ENCODE results near the gene ALOX15B. TPM values are rescaled to one million over a fixed set of nuclear protein-coding genes. Genes with fewer than 3 reads are reported as not detected.

The ALOX15B gene
- polyA plus RNA-seq, 4 donors, result 0.84 to 1.8 (median 0.96) TPM

DNA sequence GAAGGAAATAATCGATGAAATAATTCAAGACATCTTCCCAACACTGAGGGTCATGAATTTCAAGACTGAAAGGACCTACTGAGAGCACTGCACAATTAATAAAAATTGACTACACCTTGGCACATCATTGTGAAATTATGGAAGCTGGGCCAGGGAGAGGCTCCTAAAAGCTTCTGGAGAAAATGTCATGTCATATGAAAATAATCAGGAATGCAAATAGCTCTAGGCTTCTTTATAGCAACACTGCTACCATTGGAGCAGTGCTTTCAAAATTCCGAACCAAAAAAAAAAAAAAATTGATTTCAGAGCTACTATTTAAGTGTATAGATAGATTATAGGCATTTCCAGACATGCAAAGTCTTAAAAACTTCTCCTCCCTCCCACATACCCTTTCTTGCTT lies 6.4 kb upstream of the ALOX15B start:
- no peak for DNase-seq (ENCODE audit: low read depth in 4 of 4, low spot score in 2 of 4)

DNA sequence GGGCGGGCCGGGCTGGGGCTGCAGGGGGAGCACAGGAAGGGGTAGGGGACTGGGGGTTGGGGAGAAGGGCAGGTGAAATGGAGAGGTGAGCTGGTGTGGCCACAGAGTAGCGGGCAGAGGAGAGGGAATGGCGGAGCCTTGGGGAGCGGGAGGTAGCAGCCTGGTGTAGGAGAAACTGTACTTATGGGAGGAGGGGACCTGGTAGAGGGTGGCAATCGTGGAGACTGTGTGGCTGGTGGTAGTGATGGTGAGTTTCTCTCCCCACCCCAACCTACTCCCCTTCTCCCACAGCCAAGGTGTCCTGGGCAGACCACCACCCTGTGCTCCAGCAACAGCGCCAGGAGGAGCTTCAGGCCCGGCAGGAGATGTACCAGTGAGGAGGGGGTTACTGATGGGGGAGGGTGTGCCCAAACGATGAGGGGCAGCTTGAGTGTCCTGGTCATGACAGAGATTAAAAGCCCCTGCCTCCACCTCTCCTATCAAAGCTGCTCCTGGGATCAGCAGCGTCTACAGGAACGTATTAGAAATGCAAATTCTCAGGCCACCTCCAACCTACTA lies 831 bp downstream of the ALOX15B start:
- DNase-seq (ENCODE audit: low read depth in 4 of 4, low spot score in 2 of 4), result no peak

DNA sequence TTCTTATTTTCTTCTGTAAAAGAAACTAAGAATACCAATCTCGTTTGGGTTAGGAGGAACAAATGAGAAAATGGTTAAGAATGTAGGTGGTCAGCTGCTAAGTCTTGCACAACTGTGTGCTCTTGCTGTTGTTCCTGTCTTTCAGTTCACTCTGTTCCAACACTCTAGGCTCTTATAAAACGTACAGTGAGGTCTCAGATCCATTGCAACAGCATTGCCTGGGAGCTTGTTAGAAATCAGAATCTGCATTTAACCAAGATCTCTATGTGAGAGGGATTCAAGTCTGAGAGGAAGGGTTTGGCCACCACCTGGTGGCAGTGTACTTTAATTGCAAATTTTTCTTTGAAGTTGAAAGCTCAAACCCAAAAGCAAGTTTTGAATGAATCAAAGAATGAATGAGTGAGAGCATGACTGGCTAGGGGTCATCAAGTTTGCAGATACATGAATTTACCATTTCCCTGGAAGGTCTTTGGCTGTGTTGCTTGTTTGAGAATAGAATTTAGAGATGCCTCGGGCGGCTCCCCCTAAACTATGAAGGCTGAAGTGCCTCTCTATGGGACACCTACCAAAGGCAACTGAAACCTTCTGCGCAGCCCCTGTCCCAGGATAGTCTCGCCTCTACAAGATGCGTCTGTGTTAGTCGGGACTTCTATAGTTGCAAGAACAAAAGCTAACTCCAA lies 2.5 kb downstream of the ALOX15B start:
- no peak for DNase-seq (ENCODE audit: low read depth in 4 of 4, low spot score in 2 of 4)

GRCh38 chr17:8041979-8042378 lies 3.1 kb downstream of the ALOX15B start:
- no peak for DNase-seq (ENCODE audit: low read depth in 4 of 4, low spot score in 2 of 4)

GRCh38 chr17:8044819-8045810 lies 6.3 kb downstream of the ALOX15B start:
- no peak for DNase-seq (ENCODE audit: low read depth in 4 of 4, low spot score in 2 of 4)

DNA sequence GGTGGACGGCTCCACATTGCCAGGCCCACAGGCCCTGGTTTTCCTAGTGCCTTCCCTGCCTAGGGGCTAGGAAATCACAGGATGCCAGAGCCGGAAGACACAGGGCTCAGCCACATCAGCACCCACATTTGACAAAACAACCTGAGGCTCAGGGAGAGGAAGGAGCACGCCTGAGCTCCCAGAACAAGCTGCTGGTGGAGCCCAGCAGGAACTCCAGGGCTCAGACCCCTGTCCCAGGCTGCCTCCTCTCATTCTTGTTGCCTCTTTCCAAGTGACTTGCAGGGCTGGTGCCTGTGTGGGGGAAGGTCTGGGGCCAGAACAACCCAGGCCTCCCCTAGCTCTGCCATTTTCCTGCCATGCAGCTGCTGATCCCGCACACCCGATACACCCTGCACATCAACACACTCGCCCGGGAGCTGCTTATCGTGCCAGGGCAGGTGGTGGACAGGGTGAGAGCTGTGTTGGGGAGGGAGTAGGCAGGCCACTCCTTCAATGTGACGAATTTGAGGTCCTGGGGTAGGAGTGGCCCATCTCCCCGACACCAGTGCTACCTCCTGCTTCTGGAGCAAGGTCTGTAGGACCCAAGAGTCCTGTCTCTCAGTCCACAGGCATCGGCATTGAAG lies 7.6 kb downstream of the ALOX15B start:
- DNase-seq (ENCODE audit: low read depth in 4 of 4, low spot score in 2 of 4), result no peak

- no peak for DNase-seq (ENCODE audit: low read depth in 4 of 4, low spot score in 2 of 4)
Observed at GRCh38 chr17:8046929-8047768, 8.3 kb downstream of the ALOX15B start.

- no peak for DNase-seq (ENCODE audit: low read depth in 4 of 4, low spot score in 2 of 4)
Observed at GRCh38 chr17:8047769-8048110, 8.9 kb downstream of the ALOX15B start.

DNA sequence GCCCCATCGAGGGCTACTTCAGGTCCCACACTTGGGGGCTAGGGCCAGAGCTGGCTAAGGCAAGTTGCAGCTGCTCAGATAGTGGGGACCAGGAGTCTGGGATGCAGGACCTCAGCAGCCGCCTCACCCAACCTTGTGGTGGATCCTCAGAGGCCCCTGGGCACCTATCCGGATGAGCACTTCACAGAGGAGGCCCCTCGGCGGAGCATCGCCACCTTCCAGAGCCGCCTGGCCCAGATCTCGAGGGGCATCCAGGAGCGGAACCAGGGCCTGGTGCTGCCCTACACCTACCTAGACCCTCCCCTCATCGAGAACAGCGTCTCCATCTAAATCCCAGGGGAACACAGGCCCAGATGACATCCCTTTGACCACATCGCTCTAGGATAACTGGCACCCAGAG lies 9.4 kb downstream of the ALOX15B start:
- DNase-seq (ENCODE audit: low read depth in 4 of 4, low spot score in 2 of 4), result no peak

GRCh38 chr17:8048736-8049135 lies 9.9 kb downstream of the ALOX15B start:
- no peak for DNase-seq (ENCODE audit: low read depth in 4 of 4, low spot score in 2 of 4)

GRCh38 chr17:8051831-8052230 lies 13.0 kb downstream of the ALOX15B start:
- DNase-seq (ENCODE audit: low read depth in 4 of 4, low spot score in 2 of 4), result no peak

DNA sequence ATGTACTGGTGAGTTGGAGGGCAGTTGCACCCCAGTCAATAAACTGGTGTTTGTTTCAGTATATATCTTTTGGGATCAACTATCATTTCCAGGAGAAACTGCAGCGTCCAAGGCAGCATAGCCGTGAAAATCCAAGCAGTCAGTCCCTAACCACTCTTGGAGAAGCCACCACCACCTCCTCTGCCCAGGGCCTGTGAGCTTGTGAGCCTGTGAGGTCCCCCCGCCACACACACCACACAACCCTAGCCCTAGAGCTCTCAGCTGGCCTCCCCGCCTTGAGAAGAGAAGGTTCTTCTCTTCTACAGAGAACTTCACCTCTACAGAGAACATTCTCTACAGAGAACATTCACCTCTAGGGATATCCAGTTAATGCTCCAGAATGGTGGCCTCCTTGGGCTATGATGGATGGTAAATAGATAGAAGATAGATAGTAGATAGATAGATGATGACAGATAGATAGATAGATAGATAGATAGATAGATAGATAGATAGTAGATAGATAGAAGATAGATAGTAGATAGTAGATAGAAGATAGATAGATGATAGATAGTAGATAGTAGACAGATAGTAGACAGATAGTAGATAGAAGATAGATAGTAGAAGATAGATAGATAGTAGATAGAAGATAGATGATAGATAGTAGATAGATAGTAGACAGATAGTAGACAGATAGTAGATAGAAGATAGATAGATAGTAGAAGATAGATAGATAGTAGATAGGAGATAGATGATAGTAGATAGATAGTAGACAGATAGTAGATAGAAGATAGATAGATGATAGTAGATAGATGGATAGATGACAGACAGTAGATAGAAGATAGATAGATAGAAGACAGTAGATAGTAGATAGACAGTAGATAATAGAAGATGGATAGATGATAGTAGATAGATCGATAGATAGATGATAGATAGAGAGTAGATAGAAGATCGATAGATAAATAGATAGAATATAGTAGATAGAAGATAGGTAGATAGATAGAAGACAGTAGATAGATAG lies 13.7 kb downstream of the ALOX15B start:
- no peak for DNase-seq (ENCODE audit: low read depth in 4 of 4, low spot score in 2 of 4)

DNA sequence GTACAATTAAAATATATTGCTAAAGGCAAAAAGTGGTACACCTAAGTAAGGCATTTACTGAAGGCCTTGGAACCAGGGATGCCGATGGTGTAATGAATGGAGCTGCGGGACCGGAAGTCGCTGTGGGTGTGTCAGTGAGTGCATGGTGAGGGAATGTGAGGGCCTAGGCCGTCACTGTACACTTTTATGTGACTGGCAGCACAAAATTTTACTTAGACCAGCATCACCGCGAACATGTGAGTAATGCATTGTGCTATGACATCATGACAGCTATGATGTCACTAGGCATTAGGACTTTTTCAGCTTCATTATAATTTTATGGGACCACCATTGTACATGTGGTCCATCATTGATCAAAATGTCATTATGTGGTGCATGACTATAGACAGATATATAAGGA lies 14.7 kb downstream of the ALOX15B start:
- no peak for DNase-seq (ENCODE audit: low read depth in 4 of 4, low spot score in 2 of 4)

GRCh38 chr17:8055851-8056231 lies 17.0 kb downstream of the ALOX15B start:
- DNase-seq (ENCODE audit: low read depth in 4 of 4, low spot score in 2 of 4), result no peak

DNA sequence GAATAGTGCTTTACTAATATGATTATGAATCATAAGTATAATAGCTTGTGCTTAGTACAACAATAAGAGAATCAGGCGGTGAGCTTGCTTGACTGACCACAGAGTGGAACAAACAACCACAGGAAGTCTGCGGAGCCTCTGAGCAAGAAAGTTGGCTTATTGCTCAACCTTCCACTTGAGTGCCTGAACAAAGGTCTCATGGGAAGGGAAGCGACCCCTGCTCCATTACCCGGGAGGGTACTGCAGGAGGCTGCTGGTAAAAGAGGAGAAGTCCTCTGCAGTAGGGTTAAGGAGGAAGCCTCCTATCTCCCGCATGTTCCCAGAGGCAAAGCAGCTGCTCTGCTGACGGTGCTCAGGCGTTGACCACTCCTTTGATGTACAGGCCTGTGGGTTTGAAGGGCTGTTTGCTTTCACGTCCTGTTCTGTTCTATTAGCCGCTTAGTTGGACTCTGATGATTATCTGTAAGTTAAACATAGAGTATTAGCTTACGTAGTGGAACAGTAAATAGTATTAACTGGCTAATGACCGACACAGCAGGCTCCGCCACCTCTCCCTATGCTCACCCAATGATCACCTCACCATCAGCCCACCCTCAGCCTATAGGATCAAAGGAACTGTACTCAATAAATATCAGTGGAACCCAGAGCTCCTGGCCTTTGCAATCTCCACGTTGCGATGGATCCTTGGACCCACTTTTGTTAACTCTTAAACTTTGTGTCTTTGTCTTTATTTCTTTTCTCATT lies 17.5 kb downstream of the ALOX15B start:
- no peak for DNase-seq (ENCODE audit: low read depth in 4 of 4, low spot score in 2 of 4)

DNA sequence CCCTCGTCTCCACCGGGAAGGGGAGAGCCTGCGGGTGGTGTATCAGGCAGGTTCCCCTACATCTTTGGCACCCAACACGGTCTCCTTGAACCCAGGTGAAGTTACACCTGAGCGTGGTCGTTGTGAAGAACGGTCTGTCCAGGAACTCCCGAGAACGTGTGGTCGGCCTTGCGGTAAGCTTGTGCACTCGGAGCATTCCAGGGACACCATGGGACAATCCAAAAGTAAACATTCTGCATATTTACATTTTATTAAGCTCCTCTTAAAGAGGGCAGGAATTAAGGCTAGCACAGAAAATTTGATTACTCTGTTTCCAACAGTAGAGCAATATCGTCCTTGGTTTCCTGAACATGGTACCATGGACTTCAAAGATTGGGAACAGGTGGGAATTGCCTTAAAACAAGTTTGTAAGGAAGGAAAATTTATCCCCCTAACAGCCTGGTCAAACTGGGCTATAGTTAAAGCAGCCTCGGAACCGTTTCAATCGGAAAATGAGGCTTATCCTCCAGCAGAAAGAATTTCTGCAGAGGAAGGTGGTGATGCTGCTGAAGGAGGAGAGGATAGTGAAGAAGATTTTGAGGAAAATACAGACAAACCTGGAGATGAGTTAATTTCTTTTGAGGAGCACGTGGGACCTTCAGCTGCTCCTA lies 18.2 kb downstream of the ALOX15B start:
- no peak for DNase-seq (ENCODE audit: low read depth in 4 of 4, low spot score in 2 of 4)

DNA sequence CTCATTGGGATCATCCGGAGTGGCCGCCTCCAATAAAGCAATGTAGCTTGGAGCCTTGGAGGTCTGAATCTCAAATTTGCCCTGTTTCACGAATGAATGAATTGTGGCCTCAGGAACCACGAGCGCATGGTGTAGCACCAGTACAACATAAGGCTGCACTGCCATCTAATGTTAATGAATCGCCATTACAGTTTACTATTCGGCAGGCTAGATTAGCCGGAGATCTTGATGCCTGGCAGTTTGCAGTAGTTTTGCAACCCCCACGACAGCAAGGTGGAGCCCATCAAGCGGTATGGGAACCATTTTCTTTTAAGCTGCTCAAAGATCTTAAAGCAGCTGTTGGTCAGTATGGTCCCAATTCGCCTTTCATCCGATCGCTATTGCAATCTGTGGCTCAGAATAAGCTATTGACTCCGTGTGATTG lies 18.8 kb downstream of the ALOX15B start:
- DNase-seq (ENCODE audit: low read depth in 4 of 4, low spot score in 2 of 4), result peak in 2 of 4 donors; percentile 59 to 78

DNA sequence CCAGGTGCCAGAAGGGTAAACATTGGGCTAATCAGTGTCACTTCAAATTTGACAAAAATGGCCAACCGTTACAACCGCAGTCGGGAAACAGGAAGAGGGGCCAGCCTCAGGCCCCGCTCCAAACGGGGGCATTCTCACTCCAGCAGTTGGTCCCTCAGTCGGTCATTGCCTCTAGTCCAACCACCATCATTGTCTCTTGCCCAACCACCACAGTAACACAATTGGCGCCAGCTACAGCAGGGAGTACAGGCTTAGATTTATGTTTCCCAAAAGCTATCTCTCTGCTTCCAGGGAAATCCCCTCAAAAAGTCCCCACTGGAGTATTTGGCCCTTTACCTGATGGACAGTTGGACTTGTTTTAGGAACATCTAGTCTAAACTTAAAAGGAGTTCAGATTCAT lies 20.3 kb downstream of the ALOX15B start:
- DNase-seq (ENCODE audit: low read depth in 4 of 4, low spot score in 2 of 4), result no peak

Measured in left renal cortex interstitium (tissue), 4 donors.